K562 (cell line): Measurements from ENCODE around the gene HS6ST1. TPM values are rescaled to one million over a fixed set of nuclear protein-coding genes. Genes with fewer than 3 reads are reported as not detected.

Experiments
- ATAC-seq: fragments of 200-7000 bp; cut with Tn5 transposase; 3 replicates; pipeline ENCODE4 v1.9.1; 2020; ENCODE audit warnings: moderate library complexity
- BruUV-seq: library from RNA; stranded (reverse); fragments of 400-500 nt; replicated peaks from 2 replicates; lab custom pipeline; 2021; lab: Mats Ljungman, UMichigan
- CTCF ChIA-PET: fragments of 300-600 bp; formaldehyde crosslinking; extraction: SDS; loops from one replicate; lab custom pipeline; 2021; ENCODE audit warnings: low intra/inter-chr PET ratio; lab: Yijun Ruan, JAX
- POLR2A ChIA-PET: fragments of 300-600, 350-650 bp; sonication (Branson Sonifier 250); formaldehyde crosslinking; extraction: SDS; loops from one replicate; lab custom pipeline; 2021; ENCODE audit warnings: antibody characterized with exemption, inconsistent platforms; lab: Yijun Ruan, JAX
- DNase-seq, 4 experiments: peaks; one replicate each; pipeline versions ENCODE4 v3.0.0 to v3.0.0-alpha.2; 2011 to 2018; ENCODE audit warnings: low spot score in 3 of 4, mixed read lengths in 3 of 4; ENCODE audit errors: extremely low read depth in 1 of 4
- FAIRE-seq: peaks from 2 replicates; lab custom pipeline; 2011; peaks lifted over from hg19 to GRCh38; lab: Jason Lieb, UNC
- H2AFZ ChIP-seq: 2 replicates; pipeline ENCODE4 v1.6.0; 2011; ENCODE audit warnings: low read depth, low read length, control low read depth, inconsistent platforms
- H3K27ac ChIP-seq: fragments of 200-600 bp; 3 replicates; pipeline ENCODE4 v1.8.0; 2011; ENCODE audit warnings: low read depth, mild to moderate bottlenecking, control low read depth, inconsistent platforms, low read length, moderate library complexity, mixed read lengths; ENCODE audit errors: extremely low read depth
- H3K27me3 ChIP-seq, 2 experiments: fragments of 300-600 bp in 1 of 2; 2 replicates in 1 of 2; 3 replicates in 1 of 2; pipeline versions ENCODE4 v1.6.0 to v1.8.0; 2011; ENCODE audit warnings: inconsistent platforms in 2 of 2, low read length in 2 of 2, mild to moderate bottlenecking in 1 of 2, mixed read lengths in 1 of 2, moderate library complexity in 1 of 2; ENCODE audit not compliant: control insufficient read depth in 2 of 2, insufficient read depth in 2 of 2
- H3K36me3 ChIP-seq: fragments of 300-600 bp; 3 replicates; pipeline ENCODE4 v1.8.0; 2011; ENCODE audit warnings: mild to moderate bottlenecking, low read length, inconsistent platforms; ENCODE audit not compliant: control insufficient read depth, insufficient read depth
- H3K4me1 ChIP-seq, 2 experiments: fragments of 200-600 bp in 1 of 2; replicated peaks in 1 of 2; 2 replicates in 1 of 2; 3 replicates in 1 of 2; pipeline versions ENCODE4 v1.5.1 to v1.8.0; 2011; ENCODE audit warnings: inconsistent platforms in 2 of 2, low read length in 2 of 2, mild to moderate bottlenecking in 1 of 2, mixed read lengths in 1 of 2, moderate library complexity in 1 of 2; ENCODE audit not compliant: control insufficient read depth in 2 of 2, insufficient read depth in 2 of 2
- H3K4me2 ChIP-seq: 2 replicates; pipeline ENCODE4 v1.6.1; 2011; ENCODE audit warnings: low read length, control low read depth, inconsistent platforms, mixed read lengths; ENCODE audit not compliant: insufficient read depth
- H3K4me3 ChIP-seq: fragments of 200-600 bp; sonication (generic), shearing (Covaris generic); 2 replicates; pipeline ENCODE4 v1.5.1; 2016; ENCODE audit warnings: control low read depth, inconsistent platforms
- H3K79me2 ChIP-seq: fragments of 200-600 bp; 3 replicates; pipeline ENCODE4 v1.8.0; 2011; ENCODE audit warnings: low read length, inconsistent platforms; ENCODE audit not compliant: control insufficient read depth, insufficient read depth
- H3K9ac ChIP-seq, 2 experiments: 2 replicates each; pipeline versions ENCODE4 v1.6.0 to v1.6.1; 2011; ENCODE audit warnings: low read depth in 2 of 2, low read length in 2 of 2, control low read depth in 1 of 2, inconsistent platforms in 1 of 2, mild to moderate bottlenecking in 1 of 2, mixed read lengths in 1 of 2; ENCODE audit not compliant: insufficient read depth in 1 of 2
- H3K9me1 ChIP-seq: one replicate; pipeline ENCODE4 v1.6.0; 2011; ENCODE audit warnings: inconsistent platforms, mild to moderate bottlenecking, low read length, moderate library complexity; ENCODE audit not compliant: control insufficient read depth, insufficient read depth
- H3K9me3 ChIP-seq: replicated peaks from 2 replicates; pipeline ENCODE4 v1.5.1; 2011; ENCODE audit warnings: low read depth, low read length, inconsistent platforms; ENCODE audit not compliant: control insufficient read depth, insufficient read depth
- H4K20me1 ChIP-seq: replicated peaks from 2 replicates; pipeline ENCODE4 v1.6.1; 2011; ENCODE audit warnings: low read length, inconsistent platforms, mixed read lengths; ENCODE audit not compliant: control insufficient read depth, insufficient read depth
- BCOR ChIP-seq: fragments of 450-650 bp; IDR thresholded peaks from 2 replicates; pipeline ENCODE4 v1.6.1; 2016
- CBX3 ChIP-seq, 2 experiments: IDR thresholded peaks; 1 replicate in 1 of 2; 2 replicates in 1 of 2; pipeline ENCODE4 v1.6.1; 2012; ENCODE audit warnings: inconsistent platforms in 2 of 2, low read length in 2 of 2, borderline replicate concordance in 1 of 2, control low read depth in 1 of 2
- CXXC5 ChIP-seq: fragments of 250-450 bp; sonication (Bioruptor Pico); IDR thresholded peaks from 2 replicates; pipeline ENCODE4 v1.8.0; 2022; ENCODE audit warnings: inconsistent platforms, mild to moderate bottlenecking, moderate library complexity
- HNRNPUL1 ChIP-seq: fragments of 200-400 bp; formaldehyde crosslinking; IDR thresholded peaks from 2 replicates; pipeline ENCODE4 v1.6.1; 2017; ENCODE audit warnings: low read length
- KDM4B ChIP-seq, 2 experiments: fragments of 450-650 bp in 1 of 2; sonication (generic) in 1 of 2; IDR thresholded peaks; 2 replicates each; pipeline ENCODE4 v1.6.1; 2016 to 2017; ENCODE audit warnings: borderline replicate concordance in 2 of 2, antibody characterized with exemption in 1 of 2, low read depth in 1 of 2, mild to moderate bottlenecking in 1 of 2
- TCF3 ChIP-seq: sonication (generic); formaldehyde crosslinking; IDR thresholded peaks from 2 replicates; pipeline ENCODE4 v1.4.0; 2020; ENCODE audit warnings: mild to moderate bottlenecking, missing genetic modification reagents
- WHSC1 ChIP-seq: IDR thresholded peaks from one replicate; pipeline ENCODE4 v1.6.1; 2012; ENCODE audit warnings: low read length, control low read depth, inconsistent platforms
- WGBS: fragments of 100-300 bp; shearing (Covaris generic); methylation state at CpG from one replicate; pipeline ENCODE4 v1.1.6; 2016; ENCODE audit warnings: low coverage, mixed read lengths; ENCODE audit not compliant: insufficient coverage; ENCODE audit errors: missing lambda C conversion rate; 5-methylcytosine and 5-hydroxymethylcytosine counted together
- in situ Hi-C: fragments of 300-500 bp; cut with MboI; formaldehyde crosslinking; loops from 4 replicates; pipeline ENCODE4 v1.15.0; 2018; ENCODE audit warnings: inconsistent platforms, mixed read lengths
- intact Hi-C: fragments of 100-400 bp; cut with micrococcal nuclease; formaldehyde crosslinking; loops from 2 replicates; pipeline ENCODE4 v1.14.2; 2022
- polyA plus RNA-seq, 8 experiments: library from polyadenylated mRNA; depleted of rRNA in 4 of 8; stranded (reverse) in 5 of 8; unstranded in 3 of 8; fragments of >200 nt; fragmentation: Nextera tagmentation in 2 of 8; fragmentation: Illumina TruSeq in 1 of 8; extraction: Ambion mirVana in 2 of 8; extraction: Trizol in 1 of 8; gene quantifications; 2 replicates each; pipeline versions ENCODE4 v1.2.1 to v1.2.3, GENCODE V29; 2011 to 2014; ENCODE audit warnings: inconsistent platforms in 1 of 8, missing spikeins in 1 of 8
- total RNA-seq, 7 experiments: library from RNA; depleted of rRNA in 6 of 7; stranded (reverse); fragments of >200 nt in 6 of 7; fragmentation: Illumina TruSeq in 2 of 7; extraction: Trizol in 2 of 7; gene quantifications; 2 replicates each; pipeline versions ENCODE4 v1.2.1 to v1.2.3, GENCODE V29; 2011 to 2021; ENCODE audit warnings: low replicate concordance in 1 of 7
- TF ChIP-seq, protein P1 (sequence below): sonication (generic); formaldehyde crosslinking; IDR thresholded peaks from 2 replicates; pipeline ENCODE4 v1.8.0; 2022; ENCODE audit warnings: mild to moderate bottlenecking, missing genetic modification reagents
- TF ChIP-seq, protein P2 (sequence below): fragments of 250-450 bp; sonication (Bioruptor Pico); IDR thresholded peaks from 2 replicates; pipeline ENCODE4 v1.8.0; 2022; ENCODE audit warnings: inconsistent platforms
- TF ChIP-seq, protein P3 (sequence below), 2 experiments: fragments of 150-350 bp in 1 of 2; IDR thresholded peaks; 2 replicates each; pipeline ENCODE4 v1.6.1; 2012 to 2016; ENCODE audit warnings: low read depth in 2 of 2, low read length in 2 of 2, mild to moderate bottlenecking in 1 of 2, moderate library complexity in 1 of 2
- TF ChIP-seq, protein P4 (sequence below): fragments of 450-650 bp; IDR thresholded peaks from 2 replicates; pipeline ENCODE4 v1.6.1; 2018; ENCODE audit warnings: mild to moderate bottlenecking, low read depth; ENCODE audit not compliant: partially characterized antibody

HS6ST1 gene
- total and polyA plus RNA-seq, 9 of the 15 experiments (the other 6 are each of a cell fraction or from before 2014, with no cell fraction given), result 0.06 to 7.4 (median 3.8) TPM

DNA sequence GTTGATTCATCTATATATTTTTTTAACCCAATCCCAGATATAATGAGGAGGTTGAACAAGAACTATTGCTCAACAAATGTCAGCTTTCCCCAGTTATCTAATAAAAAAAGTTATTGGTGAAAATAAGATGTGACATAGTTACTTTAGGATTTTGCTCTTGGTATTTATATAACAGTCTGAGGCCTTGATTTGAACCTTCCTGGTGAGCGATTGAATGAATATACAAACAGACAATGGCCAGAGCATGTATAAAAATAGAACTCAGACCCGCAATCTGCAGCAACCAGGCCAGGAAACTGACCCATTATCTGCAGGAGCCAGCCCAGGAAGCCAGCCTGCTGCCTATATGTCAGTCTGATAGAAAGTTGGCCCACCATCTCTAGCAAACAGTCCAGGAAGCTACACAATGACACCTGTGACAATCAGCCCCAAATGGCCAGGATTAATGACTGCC is 81.6 kb downstream of the HS6ST1 start:
- H3K27ac ChIP-seq, result no peak overlapping the region
- WGBS, result 0% methylated on average over 2 of the region's 2 CpGs
- no peaks in the 10 kb centered on the region for H3K36me3 ChIP-seq
- H3K4me3 ChIP-seq, result no peak overlapping the region
- DNase-seq (peak in 2 of 4 experiments; percentile 17 to 62), FAIRE-seq (peak; percentile 49), ATAC-seq (no peak)
- no peak overlapping the region for H3K4me2 ChIP-seq
- BruUV-seq, result no TSS peak
- H4K20me1 ChIP-seq, result no peaks in the 10 kb centered on the region
- no peak overlapping the region for H3K9ac ChIP-seq
- no peaks in the 10 kb centered on the region for H3K79me2 ChIP-seq
- intact Hi-C loops (no loop called here), in situ Hi-C loops (loop anchor here (10.0 kb wide), 1 partner anchor 172 kb away; no protein-coding TSS in a partner anchor)
- CTCF ChIA-PET, result no interaction called here
- no peaks in the 10 kb centered on the region for H3K9me1 ChIP-seq
- H3K27me3 ChIP-seq, result peaks cover 6 to 55% of the 10 kb centered on the region in 2 experiments; a peak in 3 of 5 replicates
- POLR2A ChIA-PET, result no interaction called here
- peaks cover 0 to 17% of the 10 kb centered on the region in 2 experiments; a peak in 2 of 5 replicates for H3K4me1 ChIP-seq
- H3K9me3 ChIP-seq, result no peaks in the 10 kb centered on the region; the same call in 1 of the 2 replicates
- H2AFZ ChIP-seq, result no peak overlapping the region
- TF ChIP-seq, protein P1, sequence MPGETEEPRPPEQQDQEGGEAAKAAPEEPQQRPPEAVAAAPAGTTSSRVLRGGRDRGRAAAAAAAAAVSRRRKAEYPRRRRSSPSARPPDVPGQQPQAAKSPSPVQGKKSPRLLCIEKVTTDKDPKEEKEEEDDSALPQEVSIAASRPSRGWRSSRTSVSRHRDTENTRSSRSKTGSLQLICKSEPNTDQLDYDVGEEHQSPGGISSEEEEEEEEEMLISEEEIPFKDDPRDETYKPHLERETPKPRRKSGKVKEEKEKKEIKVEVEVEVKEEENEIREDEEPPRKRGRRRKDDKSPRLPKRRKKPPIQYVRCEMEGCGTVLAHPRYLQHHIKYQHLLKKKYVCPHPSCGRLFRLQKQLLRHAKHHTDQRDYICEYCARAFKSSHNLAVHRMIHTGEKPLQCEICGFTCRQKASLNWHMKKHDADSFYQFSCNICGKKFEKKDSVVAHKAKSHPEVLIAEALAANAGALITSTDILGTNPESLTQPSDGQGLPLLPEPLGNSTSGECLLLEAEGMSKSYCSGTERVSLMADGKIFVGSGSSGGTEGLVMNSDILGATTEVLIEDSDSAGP (CRISPR knock-in tag), result no peak
- no peak for TF ChIP-seq WHSC1
- peak; percentile 72 for TF ChIP-seq TCF3
- TF ChIP-seq, protein P2, sequence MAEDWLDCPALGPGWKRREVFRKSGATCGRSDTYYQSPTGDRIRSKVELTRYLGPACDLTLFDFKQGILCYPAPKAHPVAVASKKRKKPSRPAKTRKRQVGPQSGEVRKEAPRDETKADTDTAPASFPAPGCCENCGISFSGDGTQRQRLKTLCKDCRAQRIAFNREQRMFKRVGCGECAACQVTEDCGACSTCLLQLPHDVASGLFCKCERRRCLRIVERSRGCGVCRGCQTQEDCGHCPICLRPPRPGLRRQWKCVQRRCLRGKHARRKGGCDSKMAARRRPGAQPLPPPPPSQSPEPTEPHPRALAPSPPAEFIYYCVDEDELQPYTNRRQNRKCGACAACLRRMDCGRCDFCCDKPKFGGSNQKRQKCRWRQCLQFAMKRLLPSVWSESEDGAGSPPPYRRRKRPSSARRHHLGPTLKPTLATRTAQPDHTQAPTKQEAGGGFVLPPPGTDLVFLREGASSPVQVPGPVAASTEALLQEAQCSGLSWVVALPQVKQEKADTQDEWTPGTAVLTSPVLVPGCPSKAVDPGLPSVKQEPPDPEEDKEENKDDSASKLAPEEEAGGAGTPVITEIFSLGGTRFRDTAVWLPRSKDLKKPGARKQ (CRISPR knock-in tag), result no peak
- peak in 1 of 2 experiments; percentile 83; a peak in 1 of 3 replicates for TF ChIP-seq CBX3 (IDR thresholded peaks at IDR 0.05; ENCODE audit: borderline replicate concordance in 1 of 2, low read length in 2 of 2)
- TF ChIP-seq, protein P3, sequence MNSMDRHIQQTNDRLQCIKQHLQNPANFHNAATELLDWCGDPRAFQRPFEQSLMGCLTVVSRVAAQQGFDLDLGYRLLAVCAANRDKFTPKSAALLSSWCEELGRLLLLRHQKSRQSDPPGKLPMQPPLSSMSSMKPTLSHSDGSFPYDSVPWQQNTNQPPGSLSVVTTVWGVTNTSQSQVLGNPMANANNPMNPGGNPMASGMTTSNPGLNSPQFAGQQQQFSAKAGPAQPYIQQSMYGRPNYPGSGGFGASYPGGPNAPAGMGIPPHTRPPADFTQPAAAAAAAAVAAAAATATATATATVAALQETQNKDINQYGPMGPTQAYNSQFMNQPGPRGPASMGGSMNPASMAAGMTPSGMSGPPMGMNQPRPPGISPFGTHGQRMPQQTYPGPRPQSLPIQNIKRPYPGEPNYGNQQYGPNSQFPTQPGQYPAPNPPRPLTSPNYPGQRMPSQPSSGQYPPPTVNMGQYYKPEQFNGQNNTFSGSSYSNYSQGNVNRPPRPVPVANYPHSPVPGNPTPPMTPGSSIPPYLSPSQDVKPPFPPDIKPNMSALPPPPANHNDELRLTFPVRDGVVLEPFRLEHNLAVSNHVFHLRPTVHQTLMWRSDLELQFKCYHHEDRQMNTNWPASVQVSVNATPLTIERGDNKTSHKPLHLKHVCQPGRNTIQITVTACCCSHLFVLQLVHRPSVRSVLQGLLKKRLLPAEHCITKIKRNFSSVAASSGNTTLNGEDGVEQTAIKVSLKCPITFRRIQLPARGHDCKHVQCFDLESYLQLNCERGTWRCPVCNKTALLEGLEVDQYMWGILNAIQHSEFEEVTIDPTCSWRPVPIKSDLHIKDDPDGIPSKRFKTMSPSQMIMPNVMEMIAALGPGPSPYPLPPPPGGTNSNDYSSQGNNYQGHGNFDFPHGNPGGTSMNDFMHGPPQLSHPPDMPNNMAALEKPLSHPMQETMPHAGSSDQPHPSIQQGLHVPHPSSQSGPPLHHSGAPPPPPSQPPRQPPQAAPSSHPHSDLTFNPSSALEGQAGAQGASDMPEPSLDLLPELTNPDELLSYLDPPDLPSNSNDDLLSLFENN (IDR thresholded peaks at IDR 0.05; ENCODE audit: low read depth in 2 of 2, low read length in 2 of 2), result no peak
- no peak for TF ChIP-seq BCOR
- no peak for TF ChIP-seq KDM4B (IDR thresholded peaks at IDR 0.05; ENCODE audit: borderline replicate concordance in 2 of 2, low read depth in 1 of 2)
- no peak for TF ChIP-seq HNRNPUL1
- no peak for TF ChIP-seq CXXC5 (CRISPR knock-in tag)
- TF ChIP-seq, protein P4, sequence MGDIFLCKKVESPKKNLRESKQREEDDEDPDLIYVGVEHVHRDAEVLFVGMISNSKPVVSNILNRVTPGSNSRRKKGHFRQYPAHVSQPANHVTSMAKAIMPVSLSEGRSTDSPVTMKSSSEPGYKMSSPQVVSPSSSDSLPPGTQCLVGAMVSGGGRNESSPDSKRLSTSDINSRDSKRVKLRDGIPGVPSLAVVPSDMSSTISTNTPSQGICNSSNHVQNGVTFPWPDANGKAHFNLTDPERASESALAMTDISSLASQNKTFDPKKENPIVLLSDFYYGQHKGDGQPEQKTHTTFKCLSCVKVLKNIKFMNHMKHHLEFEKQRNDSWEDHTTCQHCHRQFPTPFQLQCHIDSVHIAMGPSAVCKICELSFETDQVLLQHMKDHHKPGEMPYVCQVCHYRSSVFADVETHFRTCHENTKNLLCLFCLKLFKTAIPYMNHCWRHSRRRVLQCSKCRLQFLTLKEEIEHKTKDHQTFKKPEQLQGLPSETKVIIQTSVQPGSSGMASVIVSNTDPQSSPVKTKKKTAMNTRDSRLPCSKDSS, result peak; percentile 12
